Measurements from ENCODE around the gene STMP1.
"Not testable (repeated sequence)": the region's sequence is repeated elsewhere in the genome, so short reads cannot be mapped to it uniquely, and the experiment has no call there.

STMP1 gene

GRCh38 chr7:135684136-135684535 lies 21.8 kb downstream of the STMP1 start:
- Histone ChIP-seq H3K27me3 (ENCODE audit: control insufficient read depth, insufficient read depth, low read length) (no peaks in the 10 kb centered on the region), H3K4me1 (ENCODE audit: control insufficient read depth, insufficient read depth, low read length) (no peaks in the 10 kb centered on the region), H3K9ac (ENCODE audit: low read depth, low read length) (no peak overlapping the region), H3K9me3 (ENCODE audit: control insufficient read depth, insufficient read depth, low read length) (no peaks in the 10 kb centered on the region), H3K4me3 (ENCODE audit: low read depth, low read length) (no peak overlapping the region), H3K36me3 (ENCODE audit: control insufficient read depth, insufficient read depth, low read length) (no peaks in the 10 kb centered on the region)

GRCh38 chr7:135684699-135685098 lies 22.4 kb downstream of the STMP1 start:
- Histone ChIP-seq H3K9ac (ENCODE audit: low read depth, low read length) (no peak overlapping the region), H3K4me1 (ENCODE audit: control insufficient read depth, insufficient read depth, low read length) (no peaks in the 10 kb centered on the region), H3K36me3 (ENCODE audit: control insufficient read depth, insufficient read depth, low read length) (no peaks in the 10 kb centered on the region), H3K27me3 (ENCODE audit: control insufficient read depth, insufficient read depth, low read length) (no peaks in the 10 kb centered on the region), H3K9me3 (ENCODE audit: control insufficient read depth, insufficient read depth, low read length) (no peaks in the 10 kb centered on the region), H3K4me3 (ENCODE audit: low read depth, low read length) (no peak overlapping the region)

- H3K4me3 ChIP-seq (ENCODE audit: low read depth, low read length): no peak overlapping the region
- no peaks in the 10 kb centered on the region for H3K4me1 ChIP-seq (ENCODE audit: control insufficient read depth, insufficient read depth, low read length)
- no peak overlapping the region for H3K9ac ChIP-seq (ENCODE audit: low read depth, low read length)
- H3K9me3 ChIP-seq (ENCODE audit: control insufficient read depth, insufficient read depth, low read length): no peaks in the 10 kb centered on the region
- H3K27me3 ChIP-seq (ENCODE audit: control insufficient read depth, insufficient read depth, low read length): no peaks in the 10 kb centered on the region
- no peaks in the 10 kb centered on the region for H3K36me3 ChIP-seq (ENCODE audit: control insufficient read depth, insufficient read depth, low read length)
Observed at GRCh38 chr7:135685306-135686084, 23.2 kb downstream of the STMP1 start.

- no peaks in the 10 kb centered on the region for H3K36me3 ChIP-seq (ENCODE audit: control insufficient read depth, insufficient read depth, low read length)
- H3K4me1 ChIP-seq (ENCODE audit: control insufficient read depth, insufficient read depth, low read length): no peaks in the 10 kb centered on the region
- no peaks in the 10 kb centered on the region for H3K9me3 ChIP-seq (ENCODE audit: control insufficient read depth, insufficient read depth, low read length)
- no peak overlapping the region for H3K9ac ChIP-seq (ENCODE audit: low read depth, low read length)
- H3K4me3 ChIP-seq (ENCODE audit: low read depth, low read length): no peak overlapping the region
- H3K27me3 ChIP-seq (ENCODE audit: control insufficient read depth, insufficient read depth, low read length): no peaks in the 10 kb centered on the region
Observed at GRCh38 chr7:135687466-135687865, 25.2 kb downstream of the STMP1 start.

- no peaks in the 10 kb centered on the region for H3K9me3 ChIP-seq (ENCODE audit: control insufficient read depth, insufficient read depth, low read length)
- no peaks in the 10 kb centered on the region for H3K4me1 ChIP-seq (ENCODE audit: control insufficient read depth, insufficient read depth, low read length)
- no peaks in the 10 kb centered on the region for H3K27me3 ChIP-seq (ENCODE audit: control insufficient read depth, insufficient read depth, low read length)
- no peak overlapping the region for H3K9ac ChIP-seq (ENCODE audit: low read depth, low read length)
- no peaks in the 10 kb centered on the region for H3K36me3 ChIP-seq (ENCODE audit: control insufficient read depth, insufficient read depth, low read length)
- H3K4me3 ChIP-seq (ENCODE audit: low read depth, low read length): no peak overlapping the region
Observed at GRCh38 chr7:135690566-135690965, 28.3 kb downstream of the STMP1 start.

GRCh38 chr7:135692055-135692454 lies 29.7 kb downstream of the STMP1 start:
- Histone ChIP-seq H3K4me1 (ENCODE audit: control insufficient read depth, insufficient read depth, low read length) (no peaks in the 10 kb centered on the region), H3K9me3 (ENCODE audit: control insufficient read depth, insufficient read depth, low read length) (no peaks in the 10 kb centered on the region), H3K9ac (ENCODE audit: low read depth, low read length) (no peak overlapping the region), H3K36me3 (ENCODE audit: control insufficient read depth, insufficient read depth, low read length) (no peaks in the 10 kb centered on the region), H3K4me3 (ENCODE audit: low read depth, low read length) (no peak overlapping the region), H3K27me3 (ENCODE audit: control insufficient read depth, insufficient read depth, low read length) (no peaks in the 10 kb centered on the region)

GRCh38 chr7:135692606-135693005 lies 30.3 kb downstream of the STMP1 start:
- H3K27me3 ChIP-seq (ENCODE audit: control insufficient read depth, insufficient read depth, low read length); H3K4me3 ChIP-seq (ENCODE audit: low read depth, low read length); H3K9ac ChIP-seq (ENCODE audit: low read depth, low read length); H3K36me3 ChIP-seq (ENCODE audit: control insufficient read depth, insufficient read depth, low read length); H3K9me3 ChIP-seq (ENCODE audit: control insufficient read depth, insufficient read depth, low read length); H3K4me1 ChIP-seq (ENCODE audit: control insufficient read depth, insufficient read depth, low read length): not testable (repeated sequence)

- Histone ChIP-seq H3K9me3 (ENCODE audit: control insufficient read depth, insufficient read depth, low read length) (no peaks in the 10 kb centered on the region), H3K36me3 (ENCODE audit: control insufficient read depth, insufficient read depth, low read length) (no peaks in the 10 kb centered on the region), H3K9ac (ENCODE audit: low read depth, low read length) (no peak overlapping the region), H3K4me3 (ENCODE audit: low read depth, low read length) (no peak overlapping the region), H3K4me1 (ENCODE audit: control insufficient read depth, insufficient read depth, low read length) (no peaks in the 10 kb centered on the region), H3K27me3 (ENCODE audit: control insufficient read depth, insufficient read depth, low read length) (no peaks in the 10 kb centered on the region)
Observed at GRCh38 chr7:135693558-135693957, 31.2 kb downstream of the STMP1 start.

GRCh38 chr7:135697276-135698049 lies 35.1 kb downstream of the STMP1 start:
- Histone ChIP-seq H3K27me3 (ENCODE audit: control insufficient read depth, insufficient read depth, low read length) (no peaks in the 10 kb centered on the region), H3K36me3 (ENCODE audit: control insufficient read depth, insufficient read depth, low read length) (no peaks in the 10 kb centered on the region), H3K9me3 (ENCODE audit: control insufficient read depth, insufficient read depth, low read length) (no peaks in the 10 kb centered on the region), H3K4me3 (ENCODE audit: low read depth, low read length) (no peak overlapping the region), H3K9ac (ENCODE audit: low read depth, low read length) (no peak overlapping the region), H3K4me1 (ENCODE audit: control insufficient read depth, insufficient read depth, low read length) (no peaks in the 10 kb centered on the region)

- no peaks in the 10 kb centered on the region for H3K36me3 ChIP-seq (ENCODE audit: control insufficient read depth, insufficient read depth, low read length)
- H3K9me3 ChIP-seq (ENCODE audit: control insufficient read depth, insufficient read depth, low read length): no peaks in the 10 kb centered on the region
- H3K4me1 ChIP-seq (ENCODE audit: control insufficient read depth, insufficient read depth, low read length): no peaks in the 10 kb centered on the region
- H3K4me3 ChIP-seq (ENCODE audit: low read depth, low read length): no peak overlapping the region
- no peak overlapping the region for H3K9ac ChIP-seq (ENCODE audit: low read depth, low read length)
- no peaks in the 10 kb centered on the region for H3K27me3 ChIP-seq (ENCODE audit: control insufficient read depth, insufficient read depth, low read length)
Observed at GRCh38 chr7:135704074-135704473, 41.8 kb downstream of the STMP1 start.

- Histone ChIP-seq H3K9ac (ENCODE audit: low read depth, low read length) (no peak overlapping the region), H3K4me1 (ENCODE audit: control insufficient read depth, insufficient read depth, low read length) (no peaks in the 10 kb centered on the region), H3K9me3 (ENCODE audit: control insufficient read depth, insufficient read depth, low read length) (no peaks in the 10 kb centered on the region), H3K36me3 (ENCODE audit: control insufficient read depth, insufficient read depth, low read length) (no peaks in the 10 kb centered on the region), H3K4me3 (ENCODE audit: low read depth, low read length) (no peak overlapping the region), H3K27me3 (ENCODE audit: control insufficient read depth, insufficient read depth, low read length) (no peaks in the 10 kb centered on the region)
Observed at GRCh38 chr7:135704698-135705097, 42.4 kb downstream of the STMP1 start.
